Choroid plexus epithelial cell (primary cell): ENCODE results near the gene ARHGDIA.

ENCODE experiments used
- DNase-seq: peaks from one replicate; pipeline ENCODE4 v3.0.0-alpha.2; 2010; ENCODE audit warnings: low read depth
- H3K4me3 ChIP-seq: 2 replicates; pipeline ENCODE4 v1.5.1; 2011; ENCODE audit warnings: low read depth, mild to moderate bottlenecking, control low read depth, low read length, moderate library complexity
- CTCF ChIP-seq: conservative IDR thresholded peaks from 2 replicates; pipeline ENCODE4 v1.5.1; 2011; ENCODE audit warnings: low read depth, mild to moderate bottlenecking, control low read depth, inconsistent platforms, low read length, moderate library complexity

The ARHGDIA gene

GRCh38 chr17:81822996-81823819 lies 47.9 kb downstream of the ARHGDIA start:
- H3K4me3 ChIP-seq, result no peak overlapping the region
- no peak for DNase-seq
- TF ChIP-seq CTCF, result no peak

- DNase-seq, result no peak
- no peak for TF ChIP-seq CTCF
- H3K4me3 ChIP-seq, result no peak overlapping the region
These were observed 48.9 kb downstream of the ARHGDIA start for GRCh38 chr17:81822312-81822637.

GRCh38 chr17:81821603-81822311 lies 49.4 kb downstream of the ARHGDIA start:
- DNase-seq, result peak; percentile 45

GRCh38 chr17:81821147-81821546 lies 50.0 kb downstream of the ARHGDIA start:
- no peak overlapping the region for H3K4me3 ChIP-seq
- no peak for DNase-seq
- no peak for TF ChIP-seq CTCF

More at GRCh38 chr17:81821603-81822311, 49.4 kb downstream of the ARHGDIA start:
- H3K4me3 ChIP-seq, result no peak overlapping the region
- peak; percentile 47 for TF ChIP-seq CTCF

GRCh38 chr17:81819708-81820107 lies 51.4 kb downstream of the ARHGDIA start:
- no peak for DNase-seq
- TF ChIP-seq CTCF, result no peak
- H3K4me3 ChIP-seq, result no peak overlapping the region

- H3K4me3 ChIP-seq, result no peak overlapping the region
- no peak for TF ChIP-seq CTCF
- no peak for DNase-seq
These were observed 53.4 kb downstream of the ARHGDIA start for GRCh38 chr17:81817758-81818147.
